Glutamatergic neuron (in vitro differentiated cells): ENCODE data around the gene PCDH9. TPM values are rescaled to one million over a fixed set of nuclear protein-coding genes. Genes with fewer than 3 reads are reported as not detected.

Experiments
- DNase-seq: peaks from one replicate; pipeline ENCODE4 v3.0.0; 2022
- H3K27ac Mint-ChIP-seq: one replicate; pipeline ENCODE4 v1.8.0; 2020; ENCODE audit warnings: mild to moderate bottlenecking, mixed read lengths, inconsistent platforms; ENCODE audit not compliant: unreplicated experiment
- H3K27me3 Mint-ChIP-seq: one replicate; pipeline ENCODE4 v1.8.0; 2020; ENCODE audit warnings: mild to moderate bottlenecking, moderate library complexity, mixed read lengths, inconsistent platforms; ENCODE audit not compliant: unreplicated experiment
- H3K36me3 Mint-ChIP-seq: one replicate; pipeline ENCODE4 v1.8.0; 2020; ENCODE audit warnings: mild to moderate bottlenecking, mixed read lengths, inconsistent platforms; ENCODE audit not compliant: unreplicated experiment
- H3K4me1 Mint-ChIP-seq: one replicate; pipeline ENCODE4 v1.8.0; 2020; ENCODE audit warnings: mild to moderate bottlenecking, low read depth, mixed read lengths, inconsistent platforms; ENCODE audit not compliant: unreplicated experiment
- H3K4me3 Mint-ChIP-seq: one replicate; pipeline ENCODE4 v1.8.0; 2020; ENCODE audit warnings: mild to moderate bottlenecking, mixed read lengths, inconsistent platforms; ENCODE audit not compliant: unreplicated experiment
- H3K9me3 Mint-ChIP-seq: one replicate; pipeline ENCODE4 v1.8.0; 2020; ENCODE audit warnings: mild to moderate bottlenecking, moderate library complexity, mixed read lengths, inconsistent platforms; ENCODE audit not compliant: unreplicated experiment
- CTCF ChIP-seq: fragments of 200-600 bp; sonication (generic); IDR thresholded peaks from one replicate; pipeline ENCODE4 v1.5.0; 2021; ENCODE audit not compliant: partially characterized antibody, unreplicated experiment
- total RNA-seq: library from RNA; stranded (reverse); fragmentation: NEBNext Ultra II Directional; extraction: Animal tissue kit (Norgen Biotek cat#: 25700); gene quantifications from one replicate; pipeline ENCODE4 v1.2.1, GENCODE V29; 2021; ENCODE audit not compliant: unreplicated experiment

Gene PCDH9
- total RNA-seq, 1 donor from 2014 or later: 43.3 TPM

- peaks cover 3% of the 10 kb centered on the region for H3K27me3 Mint-ChIP-seq
- H3K4me3 Mint-ChIP-seq: no peak overlapping the region
- TF ChIP-seq CTCF: no peak
- H3K9me3 Mint-ChIP-seq: peaks cover 3% of the 10 kb centered on the region
- no peak for DNase-seq
- no peaks in the 10 kb centered on the region for H3K36me3 Mint-ChIP-seq
- no peak overlapping the region for H3K27ac Mint-ChIP-seq
- H3K4me1 Mint-ChIP-seq: peaks cover 2% of the 10 kb centered on the region
Observed at GRCh38 chr13:66811455-66811854, 418.7 kb downstream of the PCDH9 start.

- Mint-ChIP-seq H3K27me3 (no peaks in the 10 kb centered on the region), H3K27ac (no peak overlapping the region), H3K9me3 (peaks cover 3% of the 10 kb centered on the region), H3K4me3 (no peak overlapping the region), H3K36me3 (no peaks in the 10 kb centered on the region), H3K4me1 (peaks cover 4% of the 10 kb centered on the region)
- TF ChIP-seq CTCF: no peak
- DNase-seq: no peak
Observed at GRCh38 chr13:66809485-66809884, 420.7 kb downstream of the PCDH9 start.

- Mint-ChIP-seq H3K9me3 (peaks cover 3% of the 10 kb centered on the region), H3K27me3 (no peaks in the 10 kb centered on the region), H3K36me3 (no peaks in the 10 kb centered on the region), H3K27ac (no peak overlapping the region), H3K4me1 (peaks cover 17% of the 10 kb centered on the region), H3K4me3 (no peak overlapping the region)
- no peak for DNase-seq
- TF ChIP-seq CTCF: no peak
Observed at GRCh38 chr13:66807251-66807650, 422.9 kb downstream of the PCDH9 start.

GRCh38 chr13:66805657-66806056 lies 424.5 kb downstream of the PCDH9 start:
- Mint-ChIP-seq H3K36me3 (no peaks in the 10 kb centered on the region), H3K27me3 (no peaks in the 10 kb centered on the region), H3K27ac (no peak overlapping the region), H3K9me3 (no peaks in the 10 kb centered on the region), H3K4me1 (peaks cover 20% of the 10 kb centered on the region), H3K4me3 (no peak overlapping the region)
- no peak for DNase-seq
- TF ChIP-seq CTCF: no peak

GRCh38 chr13:66803808-66804456 lies 426.2 kb downstream of the PCDH9 start:
- Mint-ChIP-seq H3K36me3 (no peaks in the 10 kb centered on the region), H3K4me3 (peak overlapping the region; percentile 43), H3K9me3 (no peaks in the 10 kb centered on the region), H3K27ac (peak overlapping the region; percentile 34), H3K4me1 (peaks cover 20% of the 10 kb centered on the region), H3K27me3 (no peaks in the 10 kb centered on the region)
- TF ChIP-seq CTCF: no peak
- DNase-seq: peak; percentile 18
